HCEC 1CT (cell line): ENCODE measurements around the gene MYPN.
A peak's percentile ranks its signal among the peaks of the same experiment; 100 is the strongest.

Experiments used
- DNase-seq: peaks from one replicate; pipeline ENCODE4 v3.0.0-alpha.2; 2017

Gene MYPN

GRCh38 chr10:68096913-68097516, 12.3 kb upstream of the MYPN start:
- peak; percentile 96 for DNase-seq

GRCh38 chr10:68099736-68100135, 9.6 kb upstream of the MYPN start:
- DNase-seq: peak; percentile 93

- DNase-seq: no peak
These were observed 8.2 kb upstream of the MYPN start for GRCh38 chr10:68101066-68101465.

- DNase-seq: no peak
These were observed 5.9 kb upstream of the MYPN start for GRCh38 chr10:68103261-68103878.

GRCh38 chr10:68103901-68104300, 5.4 kb upstream of the MYPN start:
- no peak for DNase-seq

- DNase-seq: peak; percentile 81
These were observed 3.5 kb upstream of the MYPN start for GRCh38 chr10:68105820-68106219.

- peak; percentile 97 for DNase-seq
These were observed 2.6 kb upstream of the MYPN start for GRCh38 chr10:68106656-68107055.

GRCh38 chr10:68107651-68108050, 1.6 kb upstream of the MYPN start:
- DNase-seq: no peak

GRCh38 chr10:68108051-68108450, 1.2 kb upstream of the MYPN start:
- no peak for DNase-seq

- DNase-seq: no peak
These were observed 635 bp upstream of the MYPN start for GRCh38 chr10:68108653-68109052.

GRCh38 chr10:68110027-68110426, 739 bp downstream of the MYPN start:
- peak; percentile 58 for DNase-seq

GRCh38 chr10:68111584-68111983, 2.3 kb downstream of the MYPN start:
- DNase-seq: no peak

GRCh38 chr10:68112837-68113236, 3.5 kb downstream of the MYPN start:
- DNase-seq: no peak

GRCh38 chr10:68118657-68119056, 9.4 kb downstream of the MYPN start:
- no peak for DNase-seq

GRCh38 chr10:68121020-68121743, 11.9 kb downstream of the MYPN start:
- DNase-seq: no peak

GRCh38 chr10:68121852-68122251, 12.6 kb downstream of the MYPN start:
- DNase-seq: no peak

- DNase-seq: no peak
These were observed 15.4 kb downstream of the MYPN start for GRCh38 chr10:68124718-68125117.

GRCh38 chr10:68125772-68126171, 16.5 kb downstream of the MYPN start:
- no peak for DNase-seq

- DNase-seq: no peak
These were observed 18.7 kb downstream of the MYPN start for GRCh38 chr10:68128015-68128414.

GRCh38 chr10:68132391-68132790, 23.1 kb downstream of the MYPN start:
- DNase-seq: no peak

- DNase-seq: no peak
These were observed 24.2 kb downstream of the MYPN start for GRCh38 chr10:68133523-68133922.

- DNase-seq: peak; percentile 50
These were observed 26.1 kb downstream of the MYPN start for GRCh38 chr10:68135362-68135761.

- DNase-seq: peak; percentile 93
These were observed 26.9 kb downstream of the MYPN start for GRCh38 chr10:68135922-68136792.
